T-helper 1 cell treated with Interleukin-12 subunit alpha and Interleukin-12 subunit beta and Interleukin-4 antibody, amounts not matched to agents 30 μg/mL and 1 μg/mL, for 36 hours (primary cell): Measurements from ENCODE around the gene FRMPD1.

Experiments used
- H3K27ac Mint-ChIP-seq: one replicate; pipeline ENCODE4 v1.8.0; 2021; ENCODE audit warnings: mild to moderate bottlenecking, mixed read lengths
- H3K27me3 Mint-ChIP-seq: one replicate; pipeline ENCODE4 v1.8.0; 2021; ENCODE audit warnings: low read depth, mixed read lengths
- H3K36me3 Mint-ChIP-seq: one replicate; pipeline ENCODE4 v1.8.0; 2021; ENCODE audit warnings: low read depth, mixed read lengths
- H3K4me1 Mint-ChIP-seq: one replicate; pipeline ENCODE4 v1.8.0; 2021; ENCODE audit warnings: low read depth, mixed read lengths
- H3K4me3 Mint-ChIP-seq: one replicate; pipeline ENCODE4 v1.8.0; 2021; ENCODE audit warnings: mild to moderate bottlenecking, moderate library complexity, mixed read lengths
- H3K9me3 Mint-ChIP-seq: one replicate; pipeline ENCODE4 v1.8.0; 2021; ENCODE audit warnings: mixed read lengths

FRMPD1 gene

DNA sequence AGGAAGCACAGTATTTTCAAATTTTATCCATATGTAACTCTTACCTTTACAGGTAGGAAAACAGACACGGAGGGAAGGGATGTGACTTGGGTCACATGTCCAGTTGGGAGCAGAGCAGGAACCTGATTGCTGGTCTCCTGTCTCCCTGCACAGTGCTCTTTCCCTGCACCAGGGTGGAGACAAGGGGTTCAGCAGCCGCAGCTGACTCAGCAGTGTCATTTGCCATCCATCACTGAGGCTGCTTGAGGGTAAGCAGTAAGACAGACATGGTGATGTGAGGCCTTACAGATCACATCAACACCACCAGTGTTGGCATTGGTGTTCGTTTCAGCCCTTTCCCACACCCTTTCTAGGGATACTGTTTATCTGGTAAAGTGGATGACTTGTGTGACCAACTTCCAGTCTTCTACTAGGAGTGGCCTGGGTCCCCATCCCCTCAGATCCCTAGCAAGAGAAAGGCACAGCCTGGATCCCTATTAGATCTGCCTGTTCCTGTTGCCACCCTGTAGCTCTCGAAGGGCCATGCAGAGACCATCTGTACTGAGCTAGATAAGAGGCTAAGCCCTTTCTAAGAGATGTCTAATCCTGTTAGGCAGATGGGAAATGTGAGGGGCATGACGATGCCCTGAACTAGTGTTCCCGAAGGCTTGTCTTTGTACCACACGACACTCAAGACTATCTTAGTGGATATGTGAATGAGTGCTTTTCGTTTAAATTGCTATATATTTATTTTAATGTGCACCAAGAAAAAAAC is 29.1 kb downstream of the FRMPD1 start:
- Mint-ChIP-seq H3K27ac (no peak overlapping the region), H3K4me3 (no peak overlapping the region), H3K4me1 (no peaks in the 10 kb centered on the region), H3K36me3 (no peaks in the 10 kb centered on the region), H3K27me3 (peaks cover 28% of the 10 kb centered on the region), H3K9me3 (no peaks in the 10 kb centered on the region)

DNA sequence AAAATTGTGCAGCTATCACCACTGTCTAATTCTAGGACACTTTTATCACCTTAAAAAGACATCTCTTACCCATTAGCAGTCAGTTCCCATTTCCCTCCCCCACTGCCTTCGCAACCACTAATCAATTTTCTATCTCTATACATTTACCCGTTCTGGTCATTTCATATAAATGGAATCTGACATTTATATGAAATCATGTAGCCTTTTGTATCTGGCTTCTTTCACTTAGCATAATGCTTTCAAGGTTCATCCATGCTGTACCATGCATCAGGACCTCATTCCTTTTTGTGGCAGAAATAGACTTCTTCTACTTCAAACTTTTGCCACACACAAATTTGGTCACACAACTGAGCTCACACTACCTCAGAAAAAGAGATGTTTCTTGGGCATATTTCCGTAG is 32.2 kb downstream of the FRMPD1 start:
- Mint-ChIP-seq H3K9me3 (no peaks in the 10 kb centered on the region), H3K4me1 (no peaks in the 10 kb centered on the region), H3K4me3 (no peak overlapping the region), H3K27ac (no peak overlapping the region), H3K27me3 (peaks cover 33% of the 10 kb centered on the region), H3K36me3 (no peaks in the 10 kb centered on the region)

DNA sequence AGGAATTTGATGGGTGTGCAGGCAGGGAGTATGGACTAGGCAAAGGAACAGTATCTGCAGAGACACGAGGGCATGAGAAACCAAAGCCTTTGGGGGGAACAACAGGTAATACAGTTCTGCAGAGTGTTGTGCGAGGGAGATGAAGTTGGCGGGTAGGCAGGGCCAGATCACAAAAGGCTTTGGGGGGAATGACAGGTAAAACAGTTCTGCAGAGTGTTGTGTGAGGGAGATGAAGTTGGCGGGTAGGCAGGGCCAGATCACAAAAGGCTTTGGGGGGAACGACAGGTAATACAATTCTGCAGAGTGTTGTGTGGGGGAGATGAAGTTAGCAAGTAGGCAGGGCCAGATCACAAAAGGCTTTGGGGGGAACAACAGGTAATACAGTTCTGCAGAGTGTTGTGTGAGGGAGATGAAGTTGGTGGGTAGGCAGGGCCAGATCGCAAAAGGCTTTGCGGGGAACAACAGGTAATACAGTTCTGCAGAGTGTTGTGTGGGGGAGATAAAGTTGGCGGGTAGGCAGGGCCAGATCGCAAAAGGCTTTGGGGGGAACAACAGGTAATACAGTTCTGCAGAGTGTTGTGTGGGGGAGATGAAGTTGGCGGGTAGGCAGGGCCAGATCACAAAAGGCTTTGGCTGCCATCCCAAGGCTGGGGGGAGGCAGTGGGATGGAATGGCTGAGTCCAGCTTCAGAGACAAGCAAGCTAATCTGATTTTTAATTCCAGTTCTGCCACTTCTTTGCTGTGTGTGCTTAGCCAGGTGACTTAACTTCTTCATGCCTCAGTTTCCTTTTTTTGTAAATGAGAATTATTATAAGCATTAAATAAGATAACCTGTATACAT is 33.0 kb downstream of the FRMPD1 start:
- H3K4me1 Mint-ChIP-seq: no peaks in the 10 kb centered on the region
- H3K27ac Mint-ChIP-seq: no peak overlapping the region
- no peaks in the 10 kb centered on the region for H3K36me3 Mint-ChIP-seq
- H3K9me3 Mint-ChIP-seq: no peaks in the 10 kb centered on the region
- H3K27me3 Mint-ChIP-seq: peaks cover 33% of the 10 kb centered on the region
- no peak overlapping the region for H3K4me3 Mint-ChIP-seq

DNA sequence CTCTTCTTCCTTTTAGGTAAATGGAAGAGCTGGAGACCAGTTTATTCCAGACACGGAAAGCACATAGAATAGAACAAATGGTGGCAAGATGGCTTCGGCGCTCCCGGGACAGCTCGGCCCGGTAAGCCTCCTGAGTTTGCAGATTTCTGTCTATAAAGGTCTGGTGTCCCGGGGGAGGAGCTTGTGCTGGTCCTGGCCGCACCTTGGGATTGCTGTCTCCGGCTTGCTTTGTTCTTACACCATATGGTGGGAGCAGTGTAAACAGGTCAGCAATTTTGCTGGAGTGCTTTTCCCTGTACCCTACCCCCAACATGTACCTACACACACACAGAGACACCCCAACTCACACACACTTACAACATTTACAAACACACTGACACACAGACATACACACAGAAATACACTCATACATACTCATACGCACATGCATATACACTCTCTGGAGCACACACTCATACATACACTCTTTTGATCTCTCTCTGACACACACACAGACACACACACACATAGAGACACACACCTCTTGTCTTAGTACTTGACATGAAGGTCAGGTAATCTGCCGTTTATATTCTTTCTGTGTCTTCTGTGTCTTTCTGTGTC is 42.0 kb downstream of the FRMPD1 start:
- Mint-ChIP-seq H3K27me3 (peaks cover 44% of the 10 kb centered on the region), H3K4me1 (no peaks in the 10 kb centered on the region), H3K4me3 (no peak overlapping the region), H3K36me3 (no peaks in the 10 kb centered on the region), H3K9me3 (no peaks in the 10 kb centered on the region), H3K27ac (no peak overlapping the region)

DNA sequence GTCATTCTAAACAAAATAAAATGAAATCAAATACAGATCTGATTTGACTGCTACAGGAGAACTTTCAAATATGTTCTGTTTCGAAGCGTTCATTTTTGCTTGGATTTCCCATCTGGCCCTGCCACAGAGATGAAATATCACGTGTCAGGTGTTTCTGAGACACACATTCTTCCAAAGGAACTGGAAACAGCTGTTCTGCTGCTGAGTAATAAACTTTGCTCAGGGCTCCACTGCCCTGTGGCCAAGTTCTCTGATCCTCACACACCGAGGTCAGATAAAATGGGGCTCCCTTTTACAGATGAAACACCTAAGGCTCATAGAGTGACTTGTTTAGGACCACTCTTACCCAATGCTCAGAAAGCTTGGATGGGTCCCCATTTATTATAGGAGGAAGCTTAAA is 42.5 kb downstream of the FRMPD1 start:
- Mint-ChIP-seq H3K9me3 (no peaks in the 10 kb centered on the region), H3K4me1 (no peaks in the 10 kb centered on the region), H3K27ac (no peak overlapping the region), H3K4me3 (no peak overlapping the region), H3K36me3 (no peaks in the 10 kb centered on the region), H3K27me3 (peaks cover 44% of the 10 kb centered on the region)

DNA sequence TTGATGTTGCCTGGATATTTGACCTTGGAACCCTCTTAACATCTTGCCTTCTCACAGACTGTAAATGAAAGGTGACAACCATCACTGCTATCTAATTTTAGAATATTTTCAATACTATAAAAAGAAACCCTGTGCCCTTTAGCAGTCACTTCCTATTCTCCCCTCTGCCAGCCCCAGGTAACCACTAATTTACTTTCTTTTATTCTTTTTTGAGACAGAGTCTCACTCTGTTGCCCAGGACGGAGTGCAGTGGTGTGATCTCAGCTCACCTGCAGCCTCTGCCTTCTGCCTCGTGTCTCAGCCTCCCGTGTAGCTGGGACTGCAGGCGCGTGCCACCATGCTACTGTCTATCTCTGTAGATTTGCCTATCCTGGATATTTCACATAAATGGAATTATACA is 43.6 kb downstream of the FRMPD1 start:
- H3K27ac Mint-ChIP-seq: no peak overlapping the region
- no peaks in the 10 kb centered on the region for H3K36me3 Mint-ChIP-seq
- peaks cover 40% of the 10 kb centered on the region for H3K27me3 Mint-ChIP-seq
- H3K4me1 Mint-ChIP-seq: no peaks in the 10 kb centered on the region
- H3K9me3 Mint-ChIP-seq: no peaks in the 10 kb centered on the region
- no peak overlapping the region for H3K4me3 Mint-ChIP-seq

DNA sequence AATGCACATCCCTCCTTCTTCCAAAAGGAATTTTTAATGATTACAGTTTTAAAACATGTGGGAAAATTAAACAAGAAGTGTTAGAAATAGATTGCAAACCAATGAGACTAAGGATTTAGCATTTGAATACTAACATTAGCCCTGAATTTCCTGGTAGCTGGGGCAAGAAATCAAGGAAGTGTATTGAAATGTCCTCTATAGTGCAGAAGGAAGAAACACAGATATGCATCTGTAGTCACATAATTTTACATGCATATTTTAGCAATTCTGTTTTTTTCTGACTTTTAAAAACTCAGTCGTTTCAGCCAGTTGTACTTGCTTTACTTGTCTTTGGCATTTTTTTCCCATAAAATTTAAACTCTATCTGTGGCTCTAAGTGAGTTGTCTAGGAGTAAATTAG is 45.8 kb downstream of the FRMPD1 start:
- Mint-ChIP-seq H3K27ac (no peak overlapping the region), H3K27me3 (peaks cover 43% of the 10 kb centered on the region), H3K36me3 (no peaks in the 10 kb centered on the region), H3K4me1 (no peaks in the 10 kb centered on the region), H3K4me3 (no peak overlapping the region), H3K9me3 (no peaks in the 10 kb centered on the region)

DNA sequence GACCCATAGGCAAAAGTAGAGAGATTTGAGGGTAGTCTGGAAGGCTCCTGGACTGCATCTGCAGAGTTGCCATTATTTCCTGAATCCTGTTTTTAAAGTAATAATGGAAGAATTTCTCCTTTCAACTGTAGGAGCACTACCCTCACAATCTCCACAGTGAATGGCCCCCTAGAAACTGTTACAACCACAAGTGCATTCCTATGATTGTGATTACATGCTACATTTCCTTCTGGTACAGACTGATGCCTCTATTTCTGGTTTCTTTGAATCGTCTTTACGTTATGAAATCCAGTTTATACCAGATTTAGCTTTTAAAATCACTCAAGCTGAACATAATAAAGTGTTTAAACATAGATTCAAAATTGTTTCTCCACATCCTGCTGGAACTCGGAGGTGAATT is 49.4 kb downstream of the FRMPD1 start:
- Mint-ChIP-seq H3K4me3 (no peak overlapping the region), H3K36me3 (no peaks in the 10 kb centered on the region), H3K27ac (no peak overlapping the region), H3K9me3 (no peaks in the 10 kb centered on the region), H3K27me3 (peaks cover 34% of the 10 kb centered on the region), H3K4me1 (no peaks in the 10 kb centered on the region)

DNA sequence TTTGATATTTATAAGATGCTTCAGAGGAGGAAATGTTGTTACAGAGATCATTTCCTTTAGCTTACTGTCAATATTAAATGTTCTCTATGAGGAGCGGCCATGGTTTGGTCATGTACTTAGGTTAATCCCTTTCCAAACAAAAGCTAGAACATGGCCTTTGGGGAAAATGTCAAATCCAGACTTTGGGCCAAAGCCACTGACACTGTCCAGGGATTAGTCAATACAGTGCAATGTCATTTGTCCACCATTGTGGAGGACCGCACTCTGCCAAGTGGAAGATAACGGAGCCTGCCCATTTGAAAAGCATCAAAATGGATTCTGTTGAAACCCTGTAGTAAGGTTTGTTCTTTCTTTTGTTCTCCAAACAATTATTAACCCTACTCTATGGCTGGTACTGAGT is 50.1 kb downstream of the FRMPD1 start:
- peaks cover 31% of the 10 kb centered on the region for H3K27me3 Mint-ChIP-seq
- no peak overlapping the region for H3K27ac Mint-ChIP-seq
- H3K4me1 Mint-ChIP-seq: no peaks in the 10 kb centered on the region
- H3K4me3 Mint-ChIP-seq: no peak overlapping the region
- no peaks in the 10 kb centered on the region for H3K36me3 Mint-ChIP-seq
- no peaks in the 10 kb centered on the region for H3K9me3 Mint-ChIP-seq

DNA sequence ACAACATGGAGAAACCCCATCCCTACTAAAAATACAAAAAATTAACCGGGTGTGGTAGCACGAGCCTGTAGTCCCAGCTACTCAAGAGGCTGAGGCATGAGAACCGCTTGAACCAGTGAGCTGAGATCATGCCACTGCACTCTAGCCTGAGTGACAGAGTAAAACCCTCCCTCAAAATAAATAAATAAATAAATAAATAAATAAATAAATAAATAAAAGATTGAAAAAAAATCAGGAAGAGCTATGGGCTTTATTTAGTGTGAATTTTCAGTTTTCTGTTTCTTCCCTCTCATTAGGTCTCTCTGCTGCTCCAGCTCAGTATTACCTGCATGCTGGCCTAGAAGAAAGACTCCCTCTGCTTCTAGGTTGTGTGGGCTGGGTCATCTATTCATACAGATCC is 55.0 kb downstream of the FRMPD1 start:
- H3K4me3 Mint-ChIP-seq: no peak overlapping the region
- peaks cover 16% of the 10 kb centered on the region for H3K27me3 Mint-ChIP-seq
- H3K4me1 Mint-ChIP-seq: no peaks in the 10 kb centered on the region
- no peaks in the 10 kb centered on the region for H3K36me3 Mint-ChIP-seq
- no peaks in the 10 kb centered on the region for H3K9me3 Mint-ChIP-seq
- no peak overlapping the region for H3K27ac Mint-ChIP-seq

DNA sequence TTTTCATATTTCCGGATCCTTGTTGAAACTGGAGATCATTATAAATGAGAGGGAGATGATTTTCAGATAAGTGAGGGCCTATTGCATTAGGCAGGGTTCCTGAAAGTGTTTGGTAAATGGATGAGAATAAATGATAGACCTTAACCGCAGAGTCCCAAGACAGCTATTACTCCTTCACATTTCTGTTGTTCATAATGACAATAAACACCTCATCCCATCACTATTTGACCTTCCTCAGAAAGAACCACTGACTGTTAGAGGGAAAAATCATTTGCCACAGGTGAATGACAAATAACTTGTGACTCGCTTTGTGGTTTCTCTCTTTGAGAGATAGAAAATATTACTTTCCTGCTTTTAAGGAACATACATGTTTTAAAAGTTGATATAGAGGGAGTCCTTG is 55.5 kb downstream of the FRMPD1 start:
- Mint-ChIP-seq H3K36me3 (no peaks in the 10 kb centered on the region), H3K27me3 (peaks cover 13% of the 10 kb centered on the region), H3K9me3 (no peaks in the 10 kb centered on the region), H3K27ac (no peak overlapping the region), H3K4me1 (no peaks in the 10 kb centered on the region), H3K4me3 (no peak overlapping the region)

DNA sequence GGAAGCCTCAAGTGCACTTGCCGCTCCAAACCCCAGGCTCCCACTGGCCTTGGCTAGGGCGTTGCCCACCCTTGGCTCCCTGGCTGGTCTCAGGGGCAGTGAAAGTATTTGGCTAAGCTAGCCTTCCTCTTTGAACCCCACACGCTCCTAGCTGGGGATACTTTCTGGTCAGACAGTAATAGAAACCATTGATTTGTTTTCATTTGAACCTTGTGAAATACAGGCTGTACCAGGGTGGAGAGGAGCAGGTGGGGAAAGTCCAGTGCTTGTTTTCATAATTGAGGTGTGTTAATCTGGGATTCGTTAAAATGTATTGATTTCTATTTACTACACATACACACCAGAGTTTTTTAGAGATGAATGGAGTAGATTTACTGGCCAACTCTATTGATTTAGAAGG is 57.0 kb downstream of the FRMPD1 start:
- Mint-ChIP-seq H3K4me3 (no peak overlapping the region), H3K27me3 (peaks cover 4% of the 10 kb centered on the region), H3K4me1 (no peaks in the 10 kb centered on the region), H3K27ac (no peak overlapping the region), H3K36me3 (no peaks in the 10 kb centered on the region), H3K9me3 (no peaks in the 10 kb centered on the region)

DNA sequence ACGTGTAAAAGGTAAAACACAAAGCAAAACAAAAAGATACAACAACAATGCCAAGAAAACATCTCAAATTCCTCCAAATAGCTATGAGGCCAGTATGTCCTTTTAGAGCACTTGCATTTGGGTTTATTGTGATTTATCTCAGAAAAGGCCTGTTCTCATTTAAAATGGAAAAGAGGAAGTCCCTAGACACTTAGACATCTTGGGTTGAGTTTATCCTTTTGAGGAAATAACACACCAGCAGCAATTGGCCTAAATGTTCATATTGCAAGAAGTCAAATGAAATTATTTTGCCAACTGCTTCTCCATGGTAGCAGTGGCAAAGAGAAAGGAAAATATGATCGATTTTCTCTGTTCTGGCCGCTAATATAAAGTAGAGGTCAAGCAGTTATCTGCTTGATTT is 59.3 kb downstream of the FRMPD1 start:
- H3K27me3 Mint-ChIP-seq: peaks cover 12% of the 10 kb centered on the region
- H3K4me1 Mint-ChIP-seq: no peaks in the 10 kb centered on the region
- no peak overlapping the region for H3K4me3 Mint-ChIP-seq
- H3K9me3 Mint-ChIP-seq: no peaks in the 10 kb centered on the region
- H3K36me3 Mint-ChIP-seq: no peaks in the 10 kb centered on the region
- H3K27ac Mint-ChIP-seq: no peak overlapping the region

DNA sequence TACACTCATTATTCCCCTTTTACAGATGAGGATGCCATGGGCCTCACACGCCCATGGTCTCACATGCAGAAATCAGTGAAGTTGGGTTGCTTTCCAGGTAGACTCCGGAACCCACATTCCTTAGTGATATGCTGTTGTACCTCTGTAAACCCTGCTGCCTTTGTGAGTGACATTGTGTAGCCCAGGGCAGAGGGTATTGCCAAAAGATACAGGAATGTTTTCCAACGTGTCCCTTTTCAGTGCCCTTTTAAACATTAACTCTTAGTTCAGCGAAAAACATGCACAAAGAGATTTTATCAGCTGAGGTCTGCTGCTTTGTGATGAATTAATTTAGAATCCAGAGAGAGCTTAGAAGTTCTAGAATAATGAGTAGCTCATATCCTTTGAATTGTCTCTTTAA is 64.5 kb downstream of the FRMPD1 start:
- no peaks in the 10 kb centered on the region for H3K4me1 Mint-ChIP-seq
- H3K4me3 Mint-ChIP-seq: no peak overlapping the region
- peaks cover 13% of the 10 kb centered on the region for H3K27me3 Mint-ChIP-seq
- no peak overlapping the region for H3K27ac Mint-ChIP-seq
- H3K36me3 Mint-ChIP-seq: no peaks in the 10 kb centered on the region
- no peaks in the 10 kb centered on the region for H3K9me3 Mint-ChIP-seq

DNA sequence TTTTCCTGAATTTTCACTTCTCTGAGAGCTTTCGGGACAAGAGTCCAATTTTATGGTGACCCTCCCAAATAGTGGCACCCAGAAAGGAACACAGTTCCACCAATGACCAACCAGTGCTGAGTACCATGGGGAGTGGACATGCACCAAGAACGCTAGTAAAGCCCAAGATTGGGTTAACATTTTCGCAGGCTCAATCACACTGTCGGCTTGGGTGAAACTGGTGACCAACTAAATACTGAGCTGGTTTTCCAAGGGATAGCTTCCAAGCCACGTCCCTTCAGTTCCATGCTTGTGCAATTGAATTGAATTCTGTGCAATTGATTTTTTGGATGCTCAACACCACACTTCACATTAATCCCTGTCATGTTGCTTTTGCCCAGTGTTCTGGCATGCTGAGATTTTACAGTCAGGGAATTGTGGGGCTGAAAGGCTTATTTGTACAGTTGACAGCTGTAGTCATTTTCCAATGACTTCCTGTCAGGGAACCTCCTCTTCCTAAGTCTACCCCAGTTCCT is 65.3 kb downstream of the FRMPD1 start:
- Mint-ChIP-seq H3K36me3 (no peaks in the 10 kb centered on the region), H3K4me1 (no peaks in the 10 kb centered on the region), H3K9me3 (no peaks in the 10 kb centered on the region), H3K27me3 (peaks cover 13% of the 10 kb centered on the region), H3K4me3 (no peak overlapping the region), H3K27ac (no peak overlapping the region)
